Fibroblast of villous mesenchyme (primary cell): ENCODE results near the gene RLBP1. TPM values are rescaled to one million over a fixed set of nuclear protein-coding genes. Genes with fewer than 3 reads are reported as not detected.

Experiments
- DNase-seq: peaks from one replicate; pipeline ENCODE4 v3.0.0-alpha.2; 2010; ENCODE audit warnings: low read depth
- H3K4me3 ChIP-seq: 2 replicates; pipeline ENCODE4 v1.5.1; 2011; ENCODE audit warnings: low read depth, mild to moderate bottlenecking, low read length
- CTCF ChIP-seq: IDR thresholded peaks from 2 replicates; pipeline ENCODE4 v1.5.1; 2012; ENCODE audit warnings: low read depth, mild to moderate bottlenecking, low read length; ENCODE audit not compliant: insufficient read depth
- total RNA-seq: library from RNA; depleted of rRNA; stranded (reverse); fragments of >200 nt; gene quantifications from 2 replicates; pipeline ENCODE4 v1.2.3, GENCODE V29; 2012

The RLBP1 gene
- total RNA-seq, 1 donor = not detected

- no peak overlapping the region for H3K4me3 ChIP-seq
- TF ChIP-seq CTCF = no peak
- DNase-seq = no peak
Observed at GRCh38 chr15:89231832-89232231, 10.5 kb upstream of the RLBP1 start.

DNA sequence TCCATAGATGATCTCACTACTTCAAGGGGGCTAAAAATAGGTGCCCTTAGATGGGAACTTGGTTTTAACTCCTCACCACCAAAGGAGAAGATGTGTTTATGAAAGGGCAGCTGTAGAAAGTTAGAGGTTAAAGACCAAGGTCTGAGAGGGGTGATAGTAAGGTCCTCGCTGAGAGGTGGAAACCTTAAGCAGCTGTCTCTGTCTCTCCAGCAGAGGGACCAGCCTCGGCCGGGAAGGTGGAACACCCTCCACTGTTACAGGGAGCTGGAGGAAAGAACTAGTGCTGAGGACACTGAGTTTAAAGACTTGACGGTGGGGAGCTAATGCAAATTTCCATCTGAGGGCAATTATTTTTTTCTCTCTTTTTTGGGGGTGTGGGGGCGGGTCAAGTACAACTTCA is 8.9 kb upstream of the RLBP1 start:
- no peak for DNase-seq
- no peak overlapping the region for H3K4me3 ChIP-seq
- TF ChIP-seq CTCF = peak; percentile 35

GRCh38 chr15:89227425-89227824 is 6.0 kb upstream of the RLBP1 start:
- H3K4me3 ChIP-seq = no peak overlapping the region
- DNase-seq = no peak
- TF ChIP-seq CTCF = no peak

DNA sequence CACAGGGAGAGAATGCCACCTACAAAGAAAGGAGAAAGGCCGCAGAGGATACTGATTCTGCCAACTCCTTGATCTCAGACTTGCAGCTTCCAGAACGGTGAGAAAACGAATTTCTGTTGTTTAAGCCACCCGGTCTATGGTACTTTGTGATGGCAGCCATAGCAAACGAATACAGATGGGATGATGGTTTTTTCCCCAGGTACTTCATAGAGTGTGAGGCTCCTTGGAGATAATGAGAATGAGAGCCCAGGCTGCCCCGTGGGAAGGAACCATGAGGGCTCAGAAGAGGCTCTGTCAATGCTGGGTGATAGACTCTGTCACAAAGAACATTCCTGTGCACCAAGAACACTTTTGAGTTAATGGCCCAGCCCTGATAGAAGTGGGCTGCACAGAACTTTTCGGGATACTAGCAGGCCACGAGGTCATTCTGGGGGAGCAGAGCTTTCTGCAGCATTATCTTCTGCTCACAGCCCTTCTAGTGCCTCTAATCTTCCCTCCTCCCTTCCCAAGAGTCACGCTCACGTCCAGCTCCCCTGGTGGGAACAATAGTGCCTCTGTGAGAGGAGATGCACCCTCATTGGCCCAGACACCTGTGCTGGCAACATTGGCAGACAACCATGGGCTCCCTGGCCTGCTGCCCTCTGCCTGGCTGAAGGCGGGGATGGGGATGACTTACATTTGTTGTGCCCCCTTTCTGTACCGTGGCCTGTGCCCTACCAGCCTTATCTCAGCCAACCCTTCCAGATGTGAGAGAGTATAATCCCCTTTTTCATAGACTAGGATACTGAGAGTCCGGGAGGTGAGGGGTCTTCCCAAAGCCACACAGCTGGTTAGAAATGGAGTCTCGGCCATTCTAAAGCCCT is 5.2 kb upstream of the RLBP1 start:
- TF ChIP-seq CTCF = no peak
- no peak overlapping the region for H3K4me3 ChIP-seq

DNA sequence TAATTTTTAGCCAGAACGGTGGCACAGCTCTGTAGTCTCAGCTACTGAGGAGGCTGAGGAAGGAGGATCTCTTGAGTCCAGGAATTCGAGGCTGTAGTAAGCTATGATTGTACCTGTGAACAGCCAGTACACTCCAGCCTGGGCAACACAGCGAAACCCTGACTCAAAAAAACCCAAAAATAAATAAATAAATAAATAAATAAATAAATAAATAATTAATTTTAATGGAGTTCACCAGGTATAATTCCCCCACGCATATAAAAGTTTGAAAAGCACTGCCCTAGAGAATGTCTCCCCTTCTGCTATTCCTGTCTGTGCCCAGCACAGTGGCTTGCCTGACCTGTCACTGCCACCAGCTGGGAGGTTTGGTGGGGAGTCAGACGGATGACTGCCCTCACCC is 4.2 kb upstream of the RLBP1 start:
- TF ChIP-seq CTCF = no peak
- no peak for DNase-seq
- no peak overlapping the region for H3K4me3 ChIP-seq

More for the DNA sequence above, 5.2 kb upstream of the RLBP1 start:
- DNase-seq = no peak

DNA sequence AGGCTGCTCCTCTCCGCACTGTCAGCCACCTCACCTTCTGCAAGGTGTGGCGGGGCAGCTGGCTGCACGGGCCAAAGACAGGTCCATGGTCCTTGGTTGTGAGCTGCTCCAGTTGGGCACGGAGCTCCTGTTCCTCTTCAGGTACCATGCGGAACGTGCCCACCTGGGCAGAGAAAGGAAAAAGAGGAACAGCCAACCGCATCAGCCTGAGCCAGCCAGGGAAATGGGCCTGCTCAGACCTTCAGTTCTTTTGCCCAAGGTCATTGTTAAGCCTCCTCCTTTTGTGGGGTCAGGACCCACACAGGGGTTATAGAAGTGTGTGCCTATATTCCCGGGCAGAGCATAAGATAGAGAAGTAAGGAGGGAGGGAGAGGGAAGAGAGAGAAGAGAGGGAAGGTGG is 2.8 kb downstream of the RLBP1 start:
- no peak overlapping the region for H3K4me3 ChIP-seq
- no peak for DNase-seq
- TF ChIP-seq CTCF = no peak
